HG02852 (cell line): ENCODE measurements around the gene SNAP29.
A peak's percentile ranks its signal among the peaks of the same experiment; 100 is the strongest.
"Not testable (repeated sequence)": the region's sequence is repeated elsewhere in the genome, so short reads cannot be mapped to it uniquely, and the experiment has no call there.

ENCODE experiments used
- ATAC-seq: cut with Tn5 transposase; IDR thresholded peaks from one replicate; pipeline ENCODE4 v1.9.1; 2021; ENCODE audit warnings: mild to moderate bottlenecking, moderate library complexity; ENCODE audit not compliant: unreplicated experiment

Gene SNAP29

DNA sequence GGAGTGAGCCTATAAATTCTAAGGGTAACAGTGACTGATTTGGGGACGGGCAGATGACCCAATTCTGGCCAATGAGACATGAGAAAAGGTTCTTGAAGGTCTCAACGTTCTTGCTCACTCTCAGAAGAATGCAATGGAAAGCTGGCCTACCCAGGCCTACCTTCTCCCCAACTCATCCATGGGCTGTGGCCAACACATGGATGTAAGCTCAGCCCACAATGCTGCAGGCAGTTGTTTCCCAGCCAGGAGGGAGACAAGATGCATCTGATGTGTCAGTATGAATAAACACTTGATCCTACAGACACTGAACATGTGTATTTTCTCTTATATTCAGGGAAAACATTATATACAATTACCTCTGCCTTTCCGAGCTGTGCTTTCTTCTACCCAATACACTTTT is 24.6 kb upstream of the SNAP29 start:
- no peak for ATAC-seq

DNA sequence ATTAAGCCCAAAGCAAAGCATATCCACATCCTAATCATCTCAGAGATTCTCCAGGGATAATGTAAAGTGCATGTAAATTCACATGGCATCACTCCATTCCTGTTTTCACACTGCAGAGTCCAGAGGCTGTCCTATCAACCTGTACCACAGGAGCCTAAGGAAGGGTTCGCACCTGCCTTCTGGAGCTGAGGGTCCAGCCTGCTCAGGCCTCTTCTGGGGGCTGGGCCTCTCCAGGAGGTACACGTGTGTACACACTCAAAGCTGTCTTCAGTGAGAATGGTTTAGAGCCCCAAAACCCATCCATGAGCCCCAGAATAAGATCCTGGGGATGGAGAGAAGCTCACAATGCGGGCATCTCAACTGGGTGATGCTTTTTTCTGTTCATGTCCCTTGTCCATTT is 24.1 kb upstream of the SNAP29 start:
- no peak for ATAC-seq

DNA sequence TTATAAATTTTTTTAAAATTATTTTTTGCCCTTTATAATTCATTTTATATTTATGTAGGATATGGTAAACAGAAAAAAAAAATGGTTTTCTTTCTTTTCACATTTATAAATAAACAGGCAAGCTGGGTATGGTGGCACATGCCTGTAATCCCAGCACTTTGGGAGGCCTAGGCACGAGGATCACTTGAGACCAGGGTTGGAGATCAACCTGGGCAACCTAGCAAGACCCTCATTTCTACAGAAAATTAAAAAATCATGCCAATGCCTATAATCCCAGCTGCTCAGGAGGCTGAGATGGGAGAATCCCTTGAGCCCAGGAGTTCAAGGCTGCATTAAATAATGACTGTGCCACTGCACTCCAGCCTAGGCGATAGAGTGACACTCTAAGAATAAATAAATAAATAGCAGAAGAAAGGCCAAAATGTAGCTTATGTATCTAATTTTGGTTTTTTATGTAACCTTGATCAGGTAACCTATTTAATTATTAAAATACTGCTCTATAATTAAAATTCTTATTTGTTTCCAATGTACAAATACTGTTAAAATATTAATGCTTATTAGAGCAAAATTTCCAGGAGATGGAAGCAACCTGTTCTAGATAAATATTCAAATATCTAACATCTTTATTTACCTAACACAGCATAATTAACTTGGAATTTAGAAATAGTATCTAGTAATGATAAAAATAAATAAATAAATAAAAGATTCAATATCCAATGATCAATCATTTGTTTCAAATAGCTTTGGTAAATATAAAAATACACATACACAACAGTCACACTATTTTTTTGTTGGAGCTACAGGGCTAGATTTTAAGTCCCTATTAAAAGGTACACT is 21.6 kb upstream of the SNAP29 start:
- no peak for ATAC-seq

DNA sequence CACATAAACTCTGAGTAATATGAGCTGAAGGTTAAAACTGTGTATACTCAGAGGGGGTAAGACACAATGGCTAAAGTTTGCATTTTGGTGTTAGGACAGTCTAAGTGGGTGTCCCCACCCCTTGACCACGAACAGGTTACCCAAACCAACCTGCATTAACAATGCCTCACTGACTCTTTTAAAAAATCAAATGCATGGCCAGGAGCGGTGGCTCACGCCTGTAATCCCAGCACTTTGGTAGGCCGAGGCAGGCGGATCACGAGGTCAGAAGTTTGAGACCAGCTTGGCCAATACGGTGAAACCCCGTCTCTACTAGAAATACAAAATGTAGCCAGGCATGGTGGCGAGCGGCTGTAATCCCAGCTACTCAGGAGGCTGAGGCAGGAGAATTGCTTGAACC is 19.5 kb upstream of the SNAP29 start:
- ATAC-seq, result not testable (repeated sequence)

DNA sequence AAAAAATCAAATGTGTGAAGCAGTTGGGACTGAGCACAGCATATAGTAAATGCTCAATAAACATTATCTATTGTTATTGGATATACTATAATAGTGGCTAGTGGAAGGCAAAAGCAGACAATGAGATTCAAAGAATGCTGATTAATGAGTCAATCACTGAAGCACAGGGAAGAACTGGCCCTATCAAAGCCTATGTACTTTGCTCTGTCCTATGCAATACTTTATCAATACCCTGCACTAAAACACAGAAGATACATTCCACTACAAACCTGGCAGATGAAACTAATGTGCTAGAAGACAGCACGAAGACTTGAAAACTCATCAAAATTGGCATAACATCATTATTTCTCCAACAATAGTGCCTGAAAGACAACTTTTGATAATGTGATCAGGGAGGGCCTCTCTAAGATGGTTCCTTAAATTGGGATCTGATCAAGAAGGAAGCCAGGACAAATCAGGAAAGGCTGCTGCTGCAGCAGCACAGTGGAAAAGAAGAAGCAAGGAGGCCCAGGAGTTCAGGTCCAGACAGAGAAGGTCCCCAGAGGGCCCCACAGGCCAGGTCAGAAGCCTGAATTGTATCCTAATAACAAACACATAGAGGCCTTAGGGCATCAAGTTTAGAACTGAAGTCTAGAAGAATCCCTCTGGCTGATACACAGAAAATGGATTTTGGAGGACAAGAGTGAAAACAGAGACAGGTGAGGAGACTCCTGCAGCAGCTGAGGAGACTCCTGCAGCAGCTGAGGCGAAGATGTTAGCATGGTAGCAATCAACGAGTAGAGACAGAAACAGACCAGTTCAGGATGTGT is 18.8 kb upstream of the SNAP29 start:
- no peak for ATAC-seq

DNA sequence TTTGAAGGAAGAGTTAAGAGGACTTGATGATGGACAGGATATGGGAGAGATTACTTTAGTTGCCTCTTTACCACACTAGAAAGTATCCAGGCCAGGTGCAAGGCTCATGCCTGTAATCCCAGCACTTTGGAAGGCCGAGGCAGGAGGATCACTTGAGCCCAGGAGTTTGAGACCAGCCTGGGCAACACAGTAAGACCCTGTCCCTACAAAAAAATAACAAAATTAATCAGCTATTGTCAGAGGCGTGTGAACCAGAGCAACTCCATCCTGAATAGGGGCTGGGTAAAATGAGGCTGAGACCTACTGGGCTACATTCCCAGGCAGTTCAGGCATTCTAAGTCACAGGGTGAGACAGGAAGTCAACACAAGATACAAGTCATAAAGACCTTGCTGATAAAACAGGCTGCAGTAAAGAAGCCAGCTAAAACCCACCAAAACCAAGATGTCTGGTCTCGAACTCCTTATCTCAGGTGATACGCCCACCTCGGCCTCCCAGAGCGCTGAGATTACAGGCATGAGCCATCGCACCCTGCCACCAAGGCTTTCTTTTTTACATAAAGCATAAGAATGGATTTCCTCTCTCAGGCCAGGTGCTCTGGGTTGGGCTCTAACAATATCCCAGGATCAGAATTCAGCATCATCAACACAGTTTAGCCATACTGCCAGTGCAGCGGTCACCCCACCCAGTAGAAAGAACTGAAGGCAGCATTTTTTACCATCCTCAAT is 18.0 kb upstream of the SNAP29 start:
- ATAC-seq, result no peak

DNA sequence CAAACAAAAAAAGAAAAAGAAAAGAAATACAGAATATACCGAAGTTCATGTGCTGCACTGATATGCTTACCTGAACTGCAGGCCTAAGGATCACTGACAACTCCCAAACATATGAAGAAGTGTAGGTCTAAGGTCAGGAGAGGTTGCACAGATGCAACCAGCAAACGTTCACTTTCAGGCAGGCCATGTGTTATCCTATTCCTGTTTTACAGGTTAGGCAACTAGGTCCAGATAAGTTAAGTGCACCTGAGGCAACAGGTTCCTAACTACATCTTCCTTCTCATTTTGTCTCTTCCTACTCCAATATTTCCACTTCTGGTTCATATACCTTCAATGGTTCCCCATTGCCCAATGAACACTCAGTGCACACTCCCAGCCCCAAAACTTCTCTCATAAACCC is 15.3 kb upstream of the SNAP29 start:
- ATAC-seq, result no peak

DNA sequence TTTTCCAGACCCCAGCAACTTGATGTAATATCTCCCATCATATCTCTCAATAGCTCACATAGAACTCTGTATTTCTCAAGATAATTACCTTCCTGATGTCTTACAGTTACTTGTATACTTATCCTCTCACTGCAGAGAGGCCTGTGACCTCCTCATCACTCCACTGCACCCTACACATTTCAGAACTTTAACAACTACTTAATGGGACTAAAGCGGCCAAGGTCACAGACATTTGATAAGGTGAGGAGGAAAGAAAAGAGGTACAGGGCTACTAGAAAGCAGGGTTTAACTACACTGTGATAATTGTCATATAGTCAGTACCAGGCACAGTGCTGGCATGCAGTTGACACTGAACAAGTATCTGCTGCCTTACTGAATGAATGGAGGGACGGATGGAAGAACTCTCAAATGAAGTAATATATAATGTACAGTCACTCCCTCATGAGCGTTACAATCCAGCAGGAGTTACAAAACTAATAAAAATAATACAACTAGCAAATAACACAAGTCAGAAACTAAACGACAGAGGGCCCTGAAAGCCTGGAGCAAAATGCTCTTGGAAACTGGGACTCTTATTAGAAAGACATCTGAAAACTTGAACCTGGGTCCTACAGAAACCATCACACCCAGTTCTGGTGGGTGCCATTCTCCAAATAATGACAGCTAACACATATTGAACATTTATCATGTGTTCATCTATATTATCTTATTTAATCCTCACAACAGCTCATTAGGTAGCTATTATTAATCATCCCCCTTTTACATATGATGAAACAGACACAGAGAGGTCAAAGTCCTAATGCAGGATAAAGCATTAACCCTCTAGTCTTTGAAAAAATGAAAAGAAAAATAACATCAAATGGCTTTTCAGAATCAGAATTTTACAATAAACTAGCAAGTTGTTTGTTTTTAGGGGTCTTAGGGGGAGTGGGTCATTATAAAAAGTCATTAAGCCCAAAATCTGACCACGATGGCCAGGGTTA is 14.5 kb upstream of the SNAP29 start:
- ATAC-seq, result no peak

DNA sequence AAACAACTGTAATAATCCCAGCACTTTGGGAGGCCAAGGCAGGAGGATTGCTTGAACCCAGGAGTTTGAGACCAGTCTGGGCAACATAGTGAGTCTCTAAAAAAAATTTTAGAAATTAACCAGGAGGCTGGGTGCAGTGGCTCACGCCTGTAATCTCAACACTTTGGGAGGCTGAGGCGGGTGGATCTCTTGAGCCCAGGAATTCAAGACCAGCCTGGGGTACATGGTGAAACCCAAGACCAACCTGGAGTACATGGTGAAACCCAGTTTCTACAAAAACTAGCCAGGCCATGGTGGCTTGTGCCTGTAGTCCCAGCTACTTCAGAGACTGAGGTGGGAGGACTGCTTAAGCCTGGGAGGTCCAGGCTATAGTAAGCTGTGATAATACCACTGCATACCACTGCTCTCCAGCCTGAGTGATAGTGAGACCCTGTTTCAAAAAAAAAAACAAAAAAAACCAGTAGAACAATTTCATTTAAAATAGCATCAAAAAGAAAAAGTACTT is 11.4 kb upstream of the SNAP29 start:
- no peak for ATAC-seq

DNA sequence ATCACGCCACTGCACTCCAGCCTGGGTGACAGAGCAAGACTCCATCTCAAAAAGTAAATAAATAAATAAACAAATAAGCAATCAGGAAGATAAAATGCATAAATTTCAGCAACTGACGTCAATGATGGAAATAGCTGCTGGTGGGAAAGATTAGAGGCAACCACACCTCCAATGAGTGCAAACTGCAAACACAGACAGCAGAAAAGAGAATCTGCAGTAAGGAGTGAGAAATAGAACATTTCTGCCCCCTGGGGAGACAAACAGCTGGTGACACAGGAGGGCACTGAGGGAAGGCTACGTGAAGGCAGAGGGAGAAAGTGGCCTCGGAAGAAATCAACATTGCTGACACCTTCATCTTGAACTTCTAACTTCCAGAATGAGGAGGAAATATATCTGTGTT is 6.7 kb upstream of the SNAP29 start:
- ATAC-seq, result no peak

DNA sequence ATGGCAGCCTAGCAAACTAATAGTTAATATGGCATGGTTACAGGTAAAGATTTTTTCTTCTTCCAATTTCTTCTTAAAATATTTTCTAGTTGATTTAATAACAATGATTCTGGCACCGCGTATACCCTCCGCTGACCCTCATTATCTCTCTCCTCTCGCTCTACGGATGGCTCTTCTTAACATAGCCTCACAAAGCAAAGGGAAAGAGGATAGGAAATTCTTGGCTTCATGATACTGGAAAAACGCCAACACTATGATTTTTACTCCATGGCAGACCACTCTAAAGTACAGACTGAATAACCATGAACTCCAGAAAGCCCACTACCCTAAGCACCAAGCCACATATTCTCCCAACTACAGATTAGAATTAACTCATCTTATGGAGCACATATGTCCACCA is 6.3 kb upstream of the SNAP29 start:
- no peak for ATAC-seq

DNA sequence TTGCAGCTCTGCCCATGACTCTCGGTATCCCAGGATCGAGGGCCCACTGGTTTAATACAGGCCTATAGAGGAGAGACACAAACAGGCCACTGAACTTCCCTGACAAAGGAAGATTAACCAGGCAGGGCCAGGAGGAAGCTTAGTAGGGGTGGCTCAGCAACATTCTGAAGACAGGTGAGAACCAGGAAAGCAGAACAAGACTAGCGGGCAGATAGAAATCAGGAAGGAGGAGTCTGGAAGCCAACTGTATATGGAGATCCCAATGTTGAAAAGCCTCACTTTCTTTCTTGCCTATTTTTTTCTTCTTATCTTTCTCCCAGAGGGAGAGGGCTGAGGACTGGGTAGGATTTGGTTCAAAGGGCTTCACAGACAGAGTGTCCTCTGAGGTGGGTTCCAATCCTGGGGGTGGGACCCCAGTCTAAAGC is 5.6 kb upstream of the SNAP29 start:
- ATAC-seq, result no peak

DNA sequence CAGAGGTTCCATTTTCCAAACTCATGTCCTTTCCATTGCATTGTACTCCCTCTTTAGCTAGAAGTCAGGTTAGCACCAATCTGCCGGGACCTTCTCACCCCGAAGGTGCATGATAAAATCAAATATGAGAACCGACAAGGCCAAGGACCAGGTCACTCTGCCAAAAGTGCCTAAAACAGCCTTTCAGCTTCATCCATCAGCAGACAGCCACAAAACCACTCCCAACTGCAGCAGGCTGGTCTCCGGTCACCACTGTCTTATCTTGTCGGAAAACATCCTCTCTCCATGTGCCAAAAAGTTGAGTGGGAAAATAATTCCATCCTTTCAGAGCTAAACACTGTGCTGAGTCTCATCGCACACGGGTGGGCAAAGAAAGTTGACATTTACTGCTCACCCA is 1.6 kb upstream of the SNAP29 start:
- ATAC-seq, result no peak

DNA sequence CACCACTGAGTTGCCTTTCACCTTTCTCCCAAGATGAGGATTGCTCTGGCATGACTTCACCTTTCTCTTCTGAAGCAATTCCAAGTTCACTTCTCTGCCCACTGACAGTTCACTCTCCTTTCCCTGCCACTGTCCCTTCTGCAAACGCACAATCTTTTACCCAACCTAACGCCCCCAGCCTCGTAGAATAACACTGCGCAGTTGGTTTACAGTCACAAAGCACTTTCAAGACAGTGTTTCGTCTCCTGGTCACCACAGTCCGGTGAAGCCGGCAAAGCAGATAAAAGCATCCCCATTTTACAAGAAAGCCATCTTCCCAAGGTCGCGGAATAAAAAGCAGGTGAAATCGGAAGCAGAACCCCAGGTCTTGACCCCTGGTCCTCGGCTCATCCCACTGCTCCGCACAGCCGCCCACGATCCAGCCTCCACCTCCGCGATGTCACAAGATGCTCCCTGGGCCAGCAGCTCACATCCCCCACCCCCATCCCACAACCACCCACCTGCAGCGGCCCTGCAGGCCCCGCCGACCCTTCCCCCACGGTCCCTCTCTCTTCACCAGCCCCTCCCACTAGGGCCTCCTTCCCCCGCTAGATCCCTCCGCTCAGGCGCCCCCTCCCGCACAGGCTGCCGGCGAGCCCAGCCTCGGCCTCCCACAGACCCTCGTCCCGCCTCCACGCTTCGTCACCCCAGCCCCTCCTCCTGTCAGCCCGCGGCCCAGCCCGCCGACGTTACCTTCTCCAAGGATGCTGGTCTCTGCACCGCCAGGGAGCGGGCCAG is 781 bp upstream of the SNAP29 start:
- ATAC-seq, result peak; percentile 46

DNA sequence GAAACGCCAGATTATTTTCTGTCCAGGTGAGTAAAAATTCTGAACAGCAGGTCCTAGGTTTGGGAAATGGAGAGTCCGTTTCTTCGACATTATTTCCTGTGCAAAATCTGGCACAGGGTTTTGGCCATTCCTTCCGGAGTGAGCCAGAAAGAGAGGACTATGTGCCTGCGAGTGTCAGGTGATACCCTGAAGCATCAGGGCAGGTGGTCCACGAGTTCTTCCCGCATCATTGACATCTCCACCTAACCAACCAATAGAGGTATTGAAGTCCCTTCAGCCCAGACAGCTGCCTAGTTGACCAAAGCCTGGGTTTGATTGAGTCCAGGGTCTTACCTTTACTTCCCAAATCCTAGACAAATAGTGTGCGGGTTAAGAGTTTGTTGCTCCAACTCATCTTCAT is 808 bp downstream of the SNAP29 start:
- ATAC-seq, result no peak

DNA sequence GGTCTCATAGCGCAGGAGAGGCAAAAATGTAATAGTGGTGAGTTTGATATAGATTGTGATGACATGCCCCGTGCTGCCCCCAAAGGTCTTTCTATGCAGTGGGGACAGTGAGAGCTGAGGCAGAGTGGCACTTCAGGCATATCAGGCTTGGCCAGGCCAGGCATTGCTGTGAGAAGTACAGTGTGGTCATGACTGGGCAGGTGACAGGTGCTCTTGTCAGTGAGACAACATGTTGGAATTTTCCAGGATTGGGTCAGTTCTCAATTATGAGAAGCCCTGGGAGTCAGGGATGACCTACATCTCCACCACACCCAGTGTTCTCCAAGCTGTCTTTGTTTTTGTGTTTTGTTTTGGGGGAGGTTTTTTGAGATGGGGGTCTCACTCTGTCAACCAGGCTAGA is 3.7 kb downstream of the SNAP29 start:
- ATAC-seq, result no peak

DNA sequence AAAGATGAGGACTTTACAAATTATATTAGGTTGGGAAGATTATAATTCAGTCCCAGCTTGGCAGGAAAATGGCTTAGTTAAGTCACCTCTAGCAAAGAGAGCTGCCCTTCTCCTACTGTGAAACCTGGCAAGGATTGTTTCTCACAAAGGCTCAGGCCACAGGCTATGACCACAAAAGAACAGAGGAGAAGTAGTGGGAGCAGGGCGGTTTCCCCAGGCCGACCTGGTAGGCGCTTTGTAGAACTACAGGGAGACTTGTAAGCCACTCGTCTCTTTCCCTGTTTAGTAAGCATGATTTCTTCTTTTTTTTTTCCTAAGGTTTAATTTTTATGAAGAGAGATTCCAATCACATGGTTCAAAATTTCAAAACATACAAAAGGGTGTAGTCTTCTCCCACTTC is 4.6 kb downstream of the SNAP29 start:
- no peak for ATAC-seq

DNA sequence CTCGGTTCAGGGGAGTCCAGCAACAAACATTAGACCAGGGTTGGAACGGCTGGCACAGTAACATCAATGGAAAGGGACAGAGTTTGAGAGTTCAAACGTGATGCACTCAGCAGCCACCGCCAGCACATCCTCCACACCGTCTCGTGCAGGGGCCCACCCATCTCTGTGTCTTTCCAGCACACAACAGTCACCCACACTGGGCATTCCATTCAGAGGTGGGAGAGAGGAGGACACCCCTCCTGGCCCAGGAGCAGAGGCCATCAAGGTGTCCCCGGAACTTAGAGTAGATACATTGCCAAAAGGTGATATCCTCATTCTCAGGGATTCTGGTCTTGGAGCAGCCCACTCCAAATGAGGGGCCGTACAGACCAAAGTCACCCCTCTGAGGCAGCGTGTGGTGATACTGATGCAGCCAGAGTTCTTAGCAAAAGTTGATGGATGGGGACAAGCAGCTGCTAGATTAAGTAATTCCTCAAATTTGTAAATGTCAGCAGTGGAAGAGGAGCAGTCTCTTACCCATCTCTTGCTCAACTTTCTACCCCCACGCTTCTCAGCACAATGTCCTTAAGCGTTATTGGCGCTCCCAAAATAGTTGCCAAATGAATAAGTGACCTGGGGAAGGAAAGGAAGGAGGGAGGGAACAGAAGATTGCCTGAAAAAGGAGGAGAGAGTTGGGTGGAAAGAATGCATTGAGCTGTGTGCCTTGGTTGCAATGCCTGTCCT is 5.5 kb downstream of the SNAP29 start:
- no peak for ATAC-seq

DNA sequence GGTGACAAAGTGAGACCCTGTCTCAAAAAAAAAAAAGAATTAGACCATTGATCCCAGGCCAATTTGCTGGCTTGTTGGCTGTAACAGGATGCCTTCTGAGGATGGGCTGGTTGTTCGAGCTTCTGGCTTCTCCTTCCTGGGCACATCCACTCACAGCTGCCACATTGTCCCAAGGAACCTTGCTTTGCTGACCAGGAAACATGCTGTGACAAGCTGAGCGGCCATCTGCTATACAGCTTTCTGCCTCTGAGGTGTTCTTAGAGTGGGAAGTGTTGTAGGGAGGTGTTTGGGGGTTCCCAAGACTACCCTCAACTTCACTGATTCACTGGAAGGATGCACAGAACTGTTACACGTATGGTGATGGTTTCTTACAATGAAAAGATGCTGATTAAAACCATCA is 6.5 kb downstream of the SNAP29 start:
- ATAC-seq, result no peak
